NB4 (cell line): ENCODE results near the gene ADAMTS2.

Source experiments
- CTCF ChIP-seq: IDR thresholded peaks from one replicate; pipeline ENCODE4 v1.5.1; 2012; ENCODE audit warnings: low read depth, low read length
- MAX ChIP-seq: IDR thresholded peaks from 2 replicates; pipeline ENCODE4 v1.6.1; 2011; ENCODE audit warnings: low read depth, low read length
- MYC ChIP-seq: IDR thresholded peaks from 2 replicates; pipeline ENCODE4 v1.6.1; 2011; ENCODE audit warnings: low read depth, low read length
- POLR2A ChIP-seq: IDR thresholded peaks from 2 replicates; pipeline ENCODE4 v1.6.1; 2011; ENCODE audit warnings: mild to moderate bottlenecking; ENCODE audit not compliant: insufficient read length; ENCODE audit errors: extremely low read depth

GRCh38 chr5:179176166-179176565 is 169.1 kb downstream of the ADAMTS2 start:
- TF ChIP-seq CTCF (no peak), POLR2A (no peak), MAX (no peak), MYC (no peak)
